ENCODE measurements around the gene CLEC3B.

Gene CLEC3B

GRCh38 chr3:45000823-45001222, 25.3 kb upstream of the CLEC3B start:
- no peak overlapping the region for H3K4me3 ChIP-seq (ENCODE audit: low read depth, low read length)
- DNase-seq (ENCODE audit: low read depth, low spot score): no peak
- POLR2A ChIA-PET: no interaction called here
- no peak for TF ChIP-seq CTCF (IDR thresholded peaks at IDR 0.05; ENCODE audit: insufficient read depth, low read length, missing control alignments)
- CTCF ChIA-PET: interaction anchor here (1.8 kb wide), 1 partner anchor 10 kb away, joined by 8 read pairs; no protein-coding TSS in a partner anchor

GRCh38 chr3:45001738-45002137, 24.4 kb upstream of the CLEC3B start:
- ChIA-PET CTCF (interaction anchor here (1.8 to 2.8 kb wide), 2 partner anchors 8 to 11 kb away, joined by 8 to 9 read pairs; no protein-coding TSS in a partner anchor), POLR2A (no interaction called here)
- H3K4me3 ChIP-seq (ENCODE audit: low read depth, low read length): no peak overlapping the region
- no peak for DNase-seq (ENCODE audit: low read depth, low spot score)
- no peak for TF ChIP-seq CTCF (IDR thresholded peaks at IDR 0.05; ENCODE audit: insufficient read depth, low read length, missing control alignments)

- ChIA-PET POLR2A (no interaction called here), CTCF (interaction anchor here (1.1 to 2.8 kb wide), 3 partner anchors 8 to 12 kb away, joined by 3 to 9 read pairs (median 4); no protein-coding TSS in a partner anchor)
- DNase-seq (ENCODE audit: low read depth, low spot score): no peak
- no peak overlapping the region for H3K4me3 ChIP-seq (ENCODE audit: low read depth, low read length)
- TF ChIP-seq CTCF (IDR thresholded peaks at IDR 0.05; ENCODE audit: insufficient read depth, low read length, missing control alignments): no peak
Observed at GRCh38 chr3:45002139-45002660, 23.9 kb upstream of the CLEC3B start.

GRCh38 chr3:45002720-45003119, 23.4 kb upstream of the CLEC3B start:
- CTCF ChIA-PET: interaction anchor here (1.1 to 2.8 kb wide), 3 partner anchors 9 to 12 kb away, joined by 3 to 9 read pairs (median 4); no protein-coding TSS in a partner anchor
- no peak for TF ChIP-seq CTCF (IDR thresholded peaks at IDR 0.05; ENCODE audit: insufficient read depth, low read length, missing control alignments)

GRCh38 chr3:45003406-45003805, 22.7 kb upstream of the CLEC3B start:
- DNase-seq (ENCODE audit: low read depth, low spot score): no peak
- POLR2A ChIA-PET: no interaction called here
- CTCF ChIA-PET: interaction anchor here (0.8 to 2.8 kb wide), 3 partner anchors 9 to 37 kb away, joined by 3 to 9 read pairs (median 3); no protein-coding TSS in a partner anchor
- H3K4me3 ChIP-seq (ENCODE audit: low read depth, low read length): no peak overlapping the region
- TF ChIP-seq CTCF (IDR thresholded peaks at IDR 0.05; ENCODE audit: insufficient read depth, low read length, missing control alignments): no peak

More at GRCh38 chr3:45002720-45003119, 23.4 kb upstream of the CLEC3B start:
- DNase-seq (ENCODE audit: low read depth, low spot score): no peak
- H3K4me3 ChIP-seq (ENCODE audit: low read depth, low read length): no peak overlapping the region
- POLR2A ChIA-PET: no interaction called here

GRCh38 chr3:45003859-45004258, 22.2 kb upstream of the CLEC3B start:
- POLR2A ChIA-PET: no interaction called here
- no peak for DNase-seq (ENCODE audit: low read depth, low spot score)

More at GRCh38 chr3:45003859-45004258, 22.2 kb upstream of the CLEC3B start:
- H3K4me3 ChIP-seq (ENCODE audit: low read depth, low read length): no peak overlapping the region
- TF ChIP-seq CTCF (IDR thresholded peaks at IDR 0.05; ENCODE audit: insufficient read depth, low read length, missing control alignments): no peak
- CTCF ChIA-PET: interaction anchor here (0.8 to 2.8 kb wide), 2 partner anchors 10 to 36 kb away, joined by 3 to 9 read pairs; no protein-coding TSS in a partner anchor
